HCT116 (cell line): ENCODE results near the gene NR1H4.

Experiments
- JUND ChIP-seq: IDR thresholded peaks from 2 replicates; pipeline ENCODE4 v1.6.1; 2012
- POLR2A ChIP-seq: IDR thresholded peaks from 2 replicates; pipeline ENCODE4 v1.7.0; 2011; ENCODE audit warnings: borderline replicate concordance; ENCODE audit not compliant: insufficient read depth, insufficient read length; ENCODE audit errors: extremely low read depth
- POLR2AphosphoS5 ChIP-seq: IDR thresholded peaks from 2 replicates; pipeline ENCODE4 v1.6.1; 2011; ENCODE audit warnings: mild to moderate bottlenecking, low read depth, low read length, moderate library complexity
- SP1 ChIP-seq: IDR thresholded peaks from 2 replicates; pipeline ENCODE4 v1.6.1; 2012; ENCODE audit warnings: low read depth
- SRF ChIP-seq: IDR thresholded peaks from 2 replicates; pipeline ENCODE4 v1.6.1; 2012; ENCODE audit warnings: low read depth
- TF ChIP-seq, protein P1 (sequence below), 3 experiments: fragments of 200-600 bp in 1 of 3; sonication (generic) in 1 of 3; IDR thresholded peaks in 2 of 3; conservative IDR thresholded peaks in 1 of 3; 2 replicates each; pipeline ENCODE4 v1.5.1; 2012 to 2017; ENCODE audit warnings: low read depth in 2 of 3, low read length in 2 of 3, antibody characterized with exemption in 1 of 3, borderline replicate concordance in 1 of 3, control low read depth in 1 of 3, mild to moderate bottlenecking in 1 of 3, mixed read lengths in 1 of 3, mixed run types in 1 of 3, moderate library complexity in 1 of 3; ENCODE audit not compliant: insufficient read depth in 1 of 3
- TF ChIP-seq, protein P2 (sequence below): IDR thresholded peaks from 2 replicates; pipeline ENCODE4 v1.6.1; 2012; ENCODE audit warnings: low read depth

DNA sequence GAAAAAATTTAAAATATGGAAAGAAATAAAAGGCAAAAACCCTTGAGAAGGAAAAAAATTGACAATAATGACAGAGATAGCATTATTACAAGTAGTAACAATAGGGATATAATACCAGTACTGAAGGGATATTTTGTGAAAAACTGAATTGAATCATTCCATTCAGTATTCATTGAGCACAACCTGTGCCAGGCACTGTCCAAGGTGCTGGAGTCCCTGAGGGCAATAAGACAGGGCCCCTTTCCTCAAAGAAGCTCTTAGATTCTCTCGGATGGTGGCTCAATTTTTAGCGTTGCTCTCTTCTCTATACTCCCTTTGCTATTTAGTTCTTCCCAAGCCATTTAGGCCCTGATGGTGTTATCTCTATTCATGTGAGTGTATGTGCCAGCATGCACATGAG is 65.5 kb downstream of the NR1H4 start:
- TF ChIP-seq POLR2A (no peak), POLR2AphosphoS5 (no peak), SP1 (no peak), JUND (no peak), SRF (no peak)
- TF ChIP-seq, protein P1, sequence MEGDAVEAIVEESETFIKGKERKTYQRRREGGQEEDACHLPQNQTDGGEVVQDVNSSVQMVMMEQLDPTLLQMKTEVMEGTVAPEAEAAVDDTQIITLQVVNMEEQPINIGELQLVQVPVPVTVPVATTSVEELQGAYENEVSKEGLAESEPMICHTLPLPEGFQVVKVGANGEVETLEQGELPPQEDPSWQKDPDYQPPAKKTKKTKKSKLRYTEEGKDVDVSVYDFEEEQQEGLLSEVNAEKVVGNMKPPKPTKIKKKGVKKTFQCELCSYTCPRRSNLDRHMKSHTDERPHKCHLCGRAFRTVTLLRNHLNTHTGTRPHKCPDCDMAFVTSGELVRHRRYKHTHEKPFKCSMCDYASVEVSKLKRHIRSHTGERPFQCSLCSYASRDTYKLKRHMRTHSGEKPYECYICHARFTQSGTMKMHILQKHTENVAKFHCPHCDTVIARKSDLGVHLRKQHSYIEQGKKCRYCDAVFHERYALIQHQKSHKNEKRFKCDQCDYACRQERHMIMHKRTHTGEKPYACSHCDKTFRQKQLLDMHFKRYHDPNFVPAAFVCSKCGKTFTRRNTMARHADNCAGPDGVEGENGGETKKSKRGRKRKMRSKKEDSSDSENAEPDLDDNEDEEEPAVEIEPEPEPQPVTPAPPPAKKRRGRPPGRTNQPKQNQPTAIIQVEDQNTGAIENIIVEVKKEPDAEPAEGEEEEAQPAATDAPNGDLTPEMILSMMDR (IDR thresholded peaks at IDR 0.05 in 2 of 3, conservative IDR thresholded peaks at IDR 0.05 in 1 of 3; ENCODE audit: borderline replicate concordance in 1 of 3, insufficient read depth in 1 of 3, low read depth in 2 of 3, low read length in 2 of 3) = no peak
- TF ChIP-seq, protein P2, sequence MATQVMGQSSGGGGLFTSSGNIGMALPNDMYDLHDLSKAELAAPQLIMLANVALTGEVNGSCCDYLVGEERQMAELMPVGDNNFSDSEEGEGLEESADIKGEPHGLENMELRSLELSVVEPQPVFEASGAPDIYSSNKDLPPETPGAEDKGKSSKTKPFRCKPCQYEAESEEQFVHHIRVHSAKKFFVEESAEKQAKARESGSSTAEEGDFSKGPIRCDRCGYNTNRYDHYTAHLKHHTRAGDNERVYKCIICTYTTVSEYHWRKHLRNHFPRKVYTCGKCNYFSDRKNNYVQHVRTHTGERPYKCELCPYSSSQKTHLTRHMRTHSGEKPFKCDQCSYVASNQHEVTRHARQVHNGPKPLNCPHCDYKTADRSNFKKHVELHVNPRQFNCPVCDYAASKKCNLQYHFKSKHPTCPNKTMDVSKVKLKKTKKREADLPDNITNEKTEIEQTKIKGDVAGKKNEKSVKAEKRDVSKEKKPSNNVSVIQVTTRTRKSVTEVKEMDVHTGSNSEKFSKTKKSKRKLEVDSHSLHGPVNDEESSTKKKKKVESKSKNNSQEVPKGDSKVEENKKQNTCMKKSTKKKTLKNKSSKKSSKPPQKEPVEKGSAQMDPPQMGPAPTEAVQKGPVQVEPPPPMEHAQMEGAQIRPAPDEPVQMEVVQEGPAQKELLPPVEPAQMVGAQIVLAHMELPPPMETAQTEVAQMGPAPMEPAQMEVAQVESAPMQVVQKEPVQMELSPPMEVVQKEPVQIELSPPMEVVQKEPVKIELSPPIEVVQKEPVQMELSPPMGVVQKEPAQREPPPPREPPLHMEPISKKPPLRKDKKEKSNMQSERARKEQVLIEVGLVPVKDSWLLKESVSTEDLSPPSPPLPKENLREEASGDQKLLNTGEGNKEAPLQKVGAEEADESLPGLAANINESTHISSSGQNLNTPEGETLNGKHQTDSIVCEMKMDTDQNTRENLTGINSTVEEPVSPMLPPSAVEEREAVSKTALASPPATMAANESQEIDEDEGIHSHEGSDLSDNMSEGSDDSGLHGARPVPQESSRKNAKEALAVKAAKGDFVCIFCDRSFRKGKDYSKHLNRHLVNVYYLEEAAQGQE = peak; percentile 90
